HepG2 (cell line): ENCODE data around the gene TAAR9. TPM values are rescaled to one million over a fixed set of nuclear protein-coding genes. Genes with fewer than 3 reads are reported as not detected.

ENCODE experiments used
- ERF ChIP-seq: IDR thresholded peaks from 2 replicates; pipeline ENCODE4 v1.6.1; 2018; ENCODE audit warnings: missing biosample characterization, missing genetic modification reagents
- HINFP ChIP-seq: sonication (generic); formaldehyde crosslinking; IDR thresholded peaks from 2 replicates; pipeline ENCODE4 v1.4.0; 2020; ENCODE audit warnings: low read depth, mild to moderate bottlenecking, missing genetic modification reagents
- MXD1 ChIP-seq: sonication (generic); formaldehyde crosslinking; IDR thresholded peaks from 2 replicates; pipeline ENCODE4 v1.4.0; 2020; ENCODE audit warnings: mild to moderate bottlenecking, missing genetic modification reagents
- PBX2 ChIP-seq: IDR thresholded peaks from 2 replicates; pipeline ENCODE4 v1.6.1; 2016; ENCODE audit warnings: control low read depth
- TEAD3 ChIP-seq: optimal IDR thresholded peaks from 2 replicates; pipeline ENCODE3; 2016; ENCODE audit warnings: borderline replicate concordance
- USF2 ChIP-seq, 2 experiments: sonication (generic) in 1 of 2; formaldehyde crosslinking in 1 of 2; IDR thresholded peaks; 2 replicates each; pipeline versions ENCODE4 v1.5.1 to v1.6.1; 2011 to 2020; ENCODE audit warnings: borderline replicate concordance in 1 of 2, low read depth in 1 of 2, low read length in 1 of 2, mild to moderate bottlenecking in 1 of 2, missing genetic modification reagents in 1 of 2, moderate library complexity in 1 of 2
- ZFP90 ChIP-seq: sonication (generic); formaldehyde crosslinking; IDR thresholded peaks from 2 replicates; pipeline ENCODE4 v1.8.0; 2022; ENCODE audit warnings: missing genetic modification reagents, mild to moderate bottlenecking, inconsistent platforms, borderline replicate concordance
- ZHX1 ChIP-seq: sonication (generic); formaldehyde crosslinking; IDR thresholded peaks from 2 replicates; pipeline ENCODE4 v1.8.1; 2022; ENCODE audit warnings: low read depth, mild to moderate bottlenecking, missing genetic modification reagents
- ZNF33B ChIP-seq: sonication (generic); formaldehyde crosslinking; IDR thresholded peaks from 2 replicates; pipeline ENCODE4 v1.5.1; 2020; ENCODE audit warnings: mild to moderate bottlenecking, missing genetic modification reagents
- ZNF512B ChIP-seq: sonication (generic); formaldehyde crosslinking; IDR thresholded peaks from 2 replicates; pipeline ENCODE4 v1.5.1; 2020; ENCODE audit warnings: missing genetic modification reagents, mild to moderate bottlenecking, borderline replicate concordance
- ZNF556 ChIP-seq: sonication (generic); formaldehyde crosslinking; IDR thresholded peaks from 2 replicates; pipeline ENCODE4 v1.4.0; 2020; ENCODE audit warnings: mild to moderate bottlenecking, missing genetic modification reagents, borderline replicate concordance
- ZNF879 ChIP-seq: sonication (generic); formaldehyde crosslinking; IDR thresholded peaks from 2 replicates; pipeline ENCODE4 v1.8.1; 2023; ENCODE audit warnings: missing genetic modification reagents
- polyA plus RNA-seq, 8 experiments: library from polyadenylated mRNA; depleted of rRNA in 3 of 8; stranded (reverse) in 7 of 8; unstranded in 1 of 8; fragments of >200 nt; fragmentation: Illumina TruSeq in 4 of 8; extraction: Trizol in 4 of 8; gene quantifications; 2 replicates each; pipeline versions ENCODE4 v1.2.1 to v1.2.3, GENCODE V29; 2011 to 2016; ENCODE audit warnings: low read depth in 4 of 8, missing spikeins in 1 of 8, mixed read lengths in 1 of 8; ENCODE audit not compliant: insufficient read depth in 1 of 8
- total RNA-seq, 5 experiments: library from RNA; depleted of rRNA; stranded (reverse); fragments of >200 nt; fragmentation: Illumina TruSeq; extraction: Trizol; gene quantifications; 2 replicates each; pipeline ENCODE4 v1.2.3, GENCODE V29; 2016; ENCODE audit warnings: low read depth in 1 of 5

The TAAR9 gene
- total and polyA plus RNA-seq, 2 of the 13 experiments (the other 11 are each of a cell fraction or from before 2014, with no cell fraction given) = 0.07 TPM; not detected in 1

GRCh38 chr6:132512638-132513632, 25.1 kb upstream of the TAAR9 start, which contains the start of gene STX7 (continued):
- TF ChIP-seq USF2 (IDR thresholded peaks at IDR 0.05; ENCODE audit: low read depth, low read length) (no peak), USF2 (CRISPR knock-in tag; IDR thresholded peaks at IDR 0.05; ENCODE audit: borderline replicate concordance) (no peak), ZNF512B (CRISPR knock-in tag) (no peak), HINFP (no peak), ZNF33B (CRISPR knock-in tag) (peak; percentile 96), ERF (CRISPR knock-in tag) (peak; percentile 82), ZFP90 (peak; percentile 51; the same call in 1 of the 2 replicates), MXD1 (peak; percentile 94), ZHX1 (CRISPR knock-in tag) (0 out of 2 replicates have a peak, but pooled peaks have one; percentile 48), TEAD3 (peak; percentile 89), ZNF556 (CRISPR knock-in tag) (peak; percentile 29; the same call in 1 of the 2 replicates), PBX2 (CRISPR knock-in tag) (peak; percentile 97), ZNF879 (0 out of 2 replicates have a peak, but pooled peaks have one; percentile 27)
